HCT116 (cell line): Measurements from ENCODE around the gene LAMTOR3. TPM values are rescaled to one million over a fixed set of nuclear protein-coding genes. Genes with fewer than 3 reads are reported as not detected.

Experiments used
- ATAC-seq: fragments of 200-7000 bp; cut with Tn5 transposase; 2 replicates; pipeline ENCODE4 v1.9.1; 2020; ENCODE audit warnings: mild to moderate bottlenecking, moderate library complexity
- BruUV-seq: library from RNA; stranded (reverse); fragments of 400-500 nt; replicated peaks from 2 replicates; lab custom pipeline; 2021; lab: Mats Ljungman, UMichigan
- CTCF ChIA-PET: fragments of 300-600 bp; sonication (Branson Sonifier 250); formaldehyde crosslinking; loops from one replicate; lab custom pipeline; 2021; ENCODE audit warnings: antibody characterized with exemption; lab: Charles Lee
- POLR2A ChIA-PET: fragments of 300-600, 350-600 bp; sonication (Branson Sonifier 250); formaldehyde crosslinking; loops from one replicate; lab custom pipeline; 2021; ENCODE audit warnings: antibody characterized with exemption; lab: Charles Lee
- RAD21 ChIA-PET, 2 experiments: fragments of 300-600 bp; sonication (Branson Sonifier 250); formaldehyde crosslinking; loops; one replicate each; lab custom pipeline; 2023; ENCODE audit warnings: low total read pairs in 2 of 2; ENCODE audit not compliant: uncharacterized antibody in 2 of 2, unreplicated experiment in 2 of 2, low non-redundant PET in 1 of 2; lab: Charles Lee
- DNase-seq: peaks from one replicate; pipeline ENCODE4 v3.0.0-alpha.2; 2010; ENCODE audit warnings: low read depth, low spot score
- H2AFZ ChIP-seq: fragments of 200-600 bp; shearing (Covaris generic), sonication (generic); 2 replicates; pipeline ENCODE4 v1.6.1; 2017; ENCODE audit warnings: low read depth, mixed run types, mixed read lengths, antibody characterized with exemption, low read length; ENCODE audit not compliant: poor library complexity, severe bottlenecking
- H3K27ac ChIP-seq: 2 replicates; pipeline ENCODE4 v1.5.1; 2012; ENCODE audit warnings: low read depth, low read length
- H3K27me3 ChIP-seq: fragments of 200-600 bp; sonication (generic); 2 replicates; pipeline ENCODE4 v1.6.1; 2016; ENCODE audit warnings: mixed run types, low read length, mixed read lengths; ENCODE audit not compliant: insufficient read depth
- H3K36me3 ChIP-seq, 2 experiments: fragments of 200-500 bp in 1 of 2; fragments of 200-600 bp in 1 of 2; sonication (Bioruptor generic) in 1 of 2; sonication (generic) in 1 of 2; 2 replicates each; pipeline versions ENCODE4 v1.5.1 to v1.6.1; 2014 to 2016; ENCODE audit warnings: low read length in 2 of 2, inconsistent platforms in 1 of 2, mixed read lengths in 1 of 2, mixed run types in 1 of 2; ENCODE audit not compliant: insufficient read depth in 2 of 2, control insufficient read depth in 1 of 2
- H3K4me1 ChIP-seq, 2 experiments: fragments of 200-600 bp in 1 of 2; sonication (generic) in 1 of 2; 2 replicates each; pipeline versions ENCODE4 v1.5.1 to v1.6.1; 2012 to 2017; ENCODE audit warnings: low read length in 2 of 2, inconsistent platforms in 1 of 2, mild to moderate bottlenecking in 1 of 2, mixed read lengths in 1 of 2, mixed run types in 1 of 2, moderate library complexity in 1 of 2; ENCODE audit not compliant: insufficient read depth in 2 of 2, control insufficient read depth in 1 of 2
- H3K4me2 ChIP-seq: fragments of 200-600 bp; sonication (generic); 2 replicates; pipeline ENCODE4 v1.6.1; 2017; ENCODE audit warnings: mixed run types, low read length, mixed read lengths
- H3K4me3 ChIP-seq, 2 experiments: fragments of 200-600 bp in 1 of 2; sonication (generic) in 1 of 2; replicated peaks in 1 of 2; 2 replicates each; pipeline ENCODE4 v1.5.1; 2011 to 2016; ENCODE audit warnings: low read length in 2 of 2, control low read depth in 1 of 2, low read depth in 1 of 2, mild to moderate bottlenecking in 1 of 2, mixed read lengths in 1 of 2, mixed run types in 1 of 2
- H3K79me2 ChIP-seq: fragments of 200-600 bp; sonication (generic); 2 replicates; pipeline ENCODE4 v1.6.1; 2017; ENCODE audit warnings: mild to moderate bottlenecking, mixed run types, low read length, moderate library complexity, mixed read lengths; ENCODE audit not compliant: insufficient read depth
- H3K9ac ChIP-seq: fragments of 200-600 bp; sonication (generic); 2 replicates; pipeline ENCODE4 v1.6.1; 2016; ENCODE audit warnings: low read length, mixed read lengths
- H3K9me2 ChIP-seq: fragments of 200-600 bp; sonication (generic), shearing (Covaris generic); 2 replicates; pipeline ENCODE4 v1.6.1; 2017; ENCODE audit warnings: mixed run types, mild to moderate bottlenecking, moderate library complexity; ENCODE audit not compliant: insufficient read depth
- H3K9me3 ChIP-seq, 2 experiments: fragments of 200-500 bp in 1 of 2; fragments of 200-600 bp in 1 of 2; sonication (Bioruptor generic) in 1 of 2; sonication (generic) in 1 of 2; 2 replicates each; pipeline ENCODE4 v1.6.1; 2014 to 2017; ENCODE audit warnings: low read length in 2 of 2, mixed read lengths in 2 of 2, inconsistent platforms in 1 of 2, low read depth in 1 of 2, mild to moderate bottlenecking in 1 of 2, mixed run types in 1 of 2, moderate library complexity in 1 of 2; ENCODE audit not compliant: control insufficient read depth in 1 of 2, insufficient read depth in 1 of 2
- H4K20me1 ChIP-seq: fragments of 200-600 bp; sonication (generic), shearing (Covaris generic); 2 replicates; pipeline ENCODE4 v1.6.1; 2017; ENCODE audit warnings: mixed run types, mild to moderate bottlenecking, moderate library complexity; ENCODE audit not compliant: insufficient read depth
- CBX3 ChIP-seq: IDR thresholded peaks from 2 replicates; pipeline ENCODE4 v1.6.1; 2012; ENCODE audit warnings: low read depth
- CEBPB ChIP-seq: IDR thresholded peaks from 2 replicates; pipeline ENCODE4 v1.6.1; 2012; ENCODE audit warnings: low read depth
- ELF1 ChIP-seq: IDR thresholded peaks from 2 replicates; pipeline ENCODE4 v1.6.1; 2012; ENCODE audit warnings: low read depth, borderline replicate concordance
- EZH2 ChIP-seq: fragments of 200-600 bp; sonication (generic); IDR thresholded peaks from 2 replicates; pipeline ENCODE4 v1.6.1; 2017; ENCODE audit warnings: antibody characterized with exemption, mixed run types
- EZH2phosphoT487 ChIP-seq: fragments of 200-600 bp; IDR thresholded peaks from 2 replicates; pipeline ENCODE4 v1.6.1; 2018; ENCODE audit warnings: antibody characterized with exemption, borderline replicate concordance
- FOSL1 ChIP-seq: IDR thresholded peaks from 2 replicates; pipeline ENCODE4 v1.6.1; 2012; ENCODE audit warnings: low read depth
- POLR2AphosphoS5 ChIP-seq: IDR thresholded peaks from 2 replicates; pipeline ENCODE4 v1.6.1; 2011; ENCODE audit warnings: mild to moderate bottlenecking, low read depth, low read length, moderate library complexity
- RAD21 ChIP-seq: IDR thresholded peaks from 2 replicates; pipeline ENCODE4 v1.6.1; 2012; ENCODE audit warnings: low read depth, mild to moderate bottlenecking
- SP1 ChIP-seq: IDR thresholded peaks from 2 replicates; pipeline ENCODE4 v1.6.1; 2012; ENCODE audit warnings: low read depth
- SRF ChIP-seq: IDR thresholded peaks from 2 replicates; pipeline ENCODE4 v1.6.1; 2012; ENCODE audit warnings: low read depth
- TCF7L2 ChIP-seq: IDR thresholded peaks from 2 replicates; pipeline ENCODE4 v1.7.0; 2011; ENCODE audit warnings: borderline replicate concordance, inconsistent platforms; ENCODE audit not compliant: insufficient read depth, insufficient read length; ENCODE audit errors: extremely low read depth
- YY1 ChIP-seq: IDR thresholded peaks from 2 replicates; pipeline ENCODE4 v1.6.1; 2011; ENCODE audit warnings: low read length, low read depth, moderate library complexity, mild to moderate bottlenecking; ENCODE audit not compliant: insufficient replicate concordance; ENCODE audit errors: extremely low read depth
- ZNF274 ChIP-seq: fragments of 200-500 bp; sonication (Bioruptor generic); IDR thresholded peaks from 2 replicates; pipeline ENCODE4 v1.6.1; 2014; ENCODE audit warnings: mild to moderate bottlenecking, low read depth, low read length, inconsistent platforms
- intact Hi-C: fragments of 100-400 bp; cut with micrococcal nuclease; formaldehyde crosslinking; loops from 2 replicates; pipeline ENCODE4 v1.10.0; 2022
- total RNA-seq: library from RNA; stranded (reverse); gene quantifications from one replicate; pipeline ENCODE4 v1.2.1, GENCODE V29; 2021; ENCODE audit not compliant: unreplicated experiment
- TF ChIP-seq, protein P1 (sequence below), 3 experiments: fragments of 200-600 bp in 1 of 3; sonication (generic) in 1 of 3; IDR thresholded peaks in 2 of 3; conservative IDR thresholded peaks in 1 of 3; 2 replicates each; pipeline ENCODE4 v1.5.1; 2012 to 2017; ENCODE audit warnings: low read depth in 2 of 3, low read length in 2 of 3, antibody characterized with exemption in 1 of 3, borderline replicate concordance in 1 of 3, control low read depth in 1 of 3, mild to moderate bottlenecking in 1 of 3, mixed read lengths in 1 of 3, mixed run types in 1 of 3, moderate library complexity in 1 of 3; ENCODE audit not compliant: insufficient read depth in 1 of 3
- TF ChIP-seq, protein P2 (sequence below): IDR thresholded peaks from 2 replicates; pipeline ENCODE4 v1.6.1; 2011; ENCODE audit warnings: mild to moderate bottlenecking, low read length, moderate library complexity; ENCODE audit not compliant: insufficient replicate concordance; ENCODE audit errors: extremely low read depth

Gene LAMTOR3
- total RNA-seq, 1 experiment from 2014 or later: 21.0 TPM

DNA sequence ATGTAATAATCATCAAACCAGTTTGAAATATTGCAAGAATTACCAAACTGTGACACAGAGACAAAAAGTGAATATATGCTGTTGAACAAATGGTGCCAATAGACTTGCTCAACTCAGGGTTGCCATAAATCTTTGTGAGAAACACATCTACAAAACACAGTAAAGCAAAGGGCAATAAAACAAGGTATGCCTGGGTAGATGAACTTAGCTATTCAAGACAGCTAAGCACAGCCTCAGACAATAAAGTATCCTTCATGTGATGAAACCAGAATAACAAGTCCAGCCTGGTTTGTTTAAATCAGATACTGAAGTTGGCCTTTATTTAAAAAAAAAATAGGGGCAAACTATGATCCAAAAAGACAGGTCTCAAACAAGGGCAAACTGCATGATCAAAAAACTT, 19.2 kb downstream of the LAMTOR3 start:
- H3K4me2 ChIP-seq: no peak overlapping the region
- ChIA-PET RAD21 (interaction anchor here in 1 of 2 experiments (0.6 kb wide), 1 partner anchor 170 kb away, joined by 11 read pairs; no protein-coding TSS in a partner anchor), POLR2A (no interaction called here), CTCF (no interaction called here)
- no TSS peak for BruUV-seq
- H3K4me1 ChIP-seq: no peaks in the 10 kb centered on the region
- no peak overlapping the region for H3K27ac ChIP-seq
- no peaks in the 10 kb centered on the region for H3K9me3 ChIP-seq
- H3K27me3 ChIP-seq: no peaks in the 10 kb centered on the region
- no peak overlapping the region for H3K9ac ChIP-seq
- H3K36me3 ChIP-seq: 0 out of 4 replicates have a peak, but pooled peaks cover 0 to 2% of the 10 kb centered on the region in 2 experiments
- H3K79me2 ChIP-seq: no peaks in the 10 kb centered on the region
- no peak overlapping the region for H2AFZ ChIP-seq
- no peaks in the 10 kb centered on the region for H4K20me1 ChIP-seq
- H3K4me3 ChIP-seq: no peak overlapping the region
- H3K9me2 ChIP-seq: no peaks in the 10 kb centered on the region
- DNase-seq (no peak), ATAC-seq (no peak)
- intact Hi-C loops: no loop called here
- TF ChIP-seq SP1 (no peak), CBX3 (no peak), YY1 (no peak), EZH2phosphoT487 (no peak), EZH2 (no peak), ZNF274 (no peak), POLR2AphosphoS5 (no peak), TCF7L2 (no peak), FOSL1 (no peak), SRF (no peak), ELF1 (no peak), CEBPB (no peak), RAD21 (no peak)
- TF ChIP-seq, protein P1, sequence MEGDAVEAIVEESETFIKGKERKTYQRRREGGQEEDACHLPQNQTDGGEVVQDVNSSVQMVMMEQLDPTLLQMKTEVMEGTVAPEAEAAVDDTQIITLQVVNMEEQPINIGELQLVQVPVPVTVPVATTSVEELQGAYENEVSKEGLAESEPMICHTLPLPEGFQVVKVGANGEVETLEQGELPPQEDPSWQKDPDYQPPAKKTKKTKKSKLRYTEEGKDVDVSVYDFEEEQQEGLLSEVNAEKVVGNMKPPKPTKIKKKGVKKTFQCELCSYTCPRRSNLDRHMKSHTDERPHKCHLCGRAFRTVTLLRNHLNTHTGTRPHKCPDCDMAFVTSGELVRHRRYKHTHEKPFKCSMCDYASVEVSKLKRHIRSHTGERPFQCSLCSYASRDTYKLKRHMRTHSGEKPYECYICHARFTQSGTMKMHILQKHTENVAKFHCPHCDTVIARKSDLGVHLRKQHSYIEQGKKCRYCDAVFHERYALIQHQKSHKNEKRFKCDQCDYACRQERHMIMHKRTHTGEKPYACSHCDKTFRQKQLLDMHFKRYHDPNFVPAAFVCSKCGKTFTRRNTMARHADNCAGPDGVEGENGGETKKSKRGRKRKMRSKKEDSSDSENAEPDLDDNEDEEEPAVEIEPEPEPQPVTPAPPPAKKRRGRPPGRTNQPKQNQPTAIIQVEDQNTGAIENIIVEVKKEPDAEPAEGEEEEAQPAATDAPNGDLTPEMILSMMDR (IDR thresholded peaks at IDR 0.05 in 2 of 3, conservative IDR thresholded peaks at IDR 0.05 in 1 of 3; ENCODE audit: borderline replicate concordance in 1 of 3, insufficient read depth in 1 of 3, low read depth in 2 of 3, low read length in 2 of 3): no peak
- TF ChIP-seq, protein P2, sequence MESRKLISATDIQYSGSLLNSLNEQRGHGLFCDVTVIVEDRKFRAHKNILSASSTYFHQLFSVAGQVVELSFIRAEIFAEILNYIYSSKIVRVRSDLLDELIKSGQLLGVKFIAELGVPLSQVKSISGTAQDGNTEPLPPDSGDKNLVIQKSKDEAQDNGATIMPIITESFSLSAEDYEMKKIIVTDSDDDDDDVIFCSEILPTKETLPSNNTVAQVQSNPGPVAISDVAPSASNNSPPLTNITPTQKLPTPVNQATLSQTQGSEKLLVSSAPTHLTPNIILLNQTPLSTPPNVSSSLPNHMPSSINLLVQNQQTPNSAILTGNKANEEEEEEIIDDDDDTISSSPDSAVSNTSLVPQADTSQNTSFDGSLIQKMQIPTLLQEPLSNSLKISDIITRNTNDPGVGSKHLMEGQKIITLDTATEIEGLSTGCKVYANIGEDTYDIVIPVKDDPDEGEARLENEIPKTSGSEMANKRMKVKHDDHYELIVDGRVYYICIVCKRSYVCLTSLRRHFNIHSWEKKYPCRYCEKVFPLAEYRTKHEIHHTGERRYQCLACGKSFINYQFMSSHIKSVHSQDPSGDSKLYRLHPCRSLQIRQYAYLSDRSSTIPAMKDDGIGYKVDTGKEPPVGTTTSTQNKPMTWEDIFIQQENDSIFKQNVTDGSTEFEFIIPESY: no peak
